Hepatocyte (in vitro differentiated cells): ENCODE measurements around the gene PLIN4.
"Not testable (repeated sequence)": the region's sequence is repeated elsewhere in the genome, so short reads cannot be mapped to it uniquely, and the experiment has no call there.

Source experiments
- CTCF ChIP-seq: fragments of 200-600 bp; sonication (generic); IDR thresholded peaks from 2 replicates; pipeline ENCODE4 v1.5.1; 2016; ENCODE audit warnings: antibody characterized with exemption, mild to moderate bottlenecking; ENCODE audit not compliant: poor library complexity
- EZH2 ChIP-seq: fragments of 200-600 bp; sonication (generic); IDR thresholded peaks from 2 replicates; pipeline ENCODE4 v1.6.1; 2016; ENCODE audit warnings: antibody characterized with exemption, mild to moderate bottlenecking, borderline replicate concordance

- not testable (repeated sequence) for TF ChIP-seq EZH2, CTCF
Observed at GRCh38 chr19:4527377-4527776, 9.1 kb upstream of the PLIN4 start.
